NT2/D1 (cell line): ENCODE data around the gene C2CD3.
"Not testable (repeated sequence)": the region's sequence is repeated elsewhere in the genome, so short reads cannot be mapped to it uniquely, and the experiment has no call there.

Experiments
- DNase-seq: peaks from one replicate; pipeline ENCODE4 v3.0.0-alpha.2; 2011; ENCODE audit warnings: low read depth, low spot score
- H3K27me3 ChIP-seq: 2 replicates; pipeline ENCODE4 v1.6.0; 2011; ENCODE audit warnings: mild to moderate bottlenecking; ENCODE audit not compliant: insufficient read length, insufficient read depth
- H3K36me3 ChIP-seq: 2 replicates; pipeline ENCODE4 v1.6.1; 2011; ENCODE audit warnings: mild to moderate bottlenecking, low read length, mixed read lengths; ENCODE audit not compliant: insufficient read depth, insufficient read length
- H3K4me1 ChIP-seq: 2 replicates; pipeline ENCODE4 v1.5.1; 2011; ENCODE audit not compliant: insufficient read depth, insufficient read length
- H3K4me3 ChIP-seq: 2 replicates; pipeline ENCODE4 v1.5.1; 2011; ENCODE audit warnings: low read depth; ENCODE audit not compliant: insufficient read length
- H3K9ac ChIP-seq: 2 replicates; pipeline ENCODE4 v1.6.0; 2011; ENCODE audit warnings: low read depth; ENCODE audit not compliant: insufficient read length
- H3K9me3 ChIP-seq: 2 replicates; pipeline ENCODE4 v1.5.1; 2011; ENCODE audit warnings: mild to moderate bottlenecking, low read length; ENCODE audit not compliant: insufficient read depth
- SUZ12 ChIP-seq: IDR thresholded peaks from 2 replicates; pipeline ENCODE4 v1.6.1; 2011; ENCODE audit not compliant: insufficient read length, insufficient read depth; ENCODE audit errors: extremely low read depth
- YY1 ChIP-seq: IDR thresholded peaks from 2 replicates; pipeline ENCODE4 v1.6.1; 2011; ENCODE audit not compliant: insufficient read length, insufficient read depth
- ZNF274 ChIP-seq: IDR thresholded peaks from 2 replicates; pipeline ENCODE4 v1.6.1; 2011; ENCODE audit warnings: mild to moderate bottlenecking, low read depth, low read length

Gene C2CD3

DNA sequence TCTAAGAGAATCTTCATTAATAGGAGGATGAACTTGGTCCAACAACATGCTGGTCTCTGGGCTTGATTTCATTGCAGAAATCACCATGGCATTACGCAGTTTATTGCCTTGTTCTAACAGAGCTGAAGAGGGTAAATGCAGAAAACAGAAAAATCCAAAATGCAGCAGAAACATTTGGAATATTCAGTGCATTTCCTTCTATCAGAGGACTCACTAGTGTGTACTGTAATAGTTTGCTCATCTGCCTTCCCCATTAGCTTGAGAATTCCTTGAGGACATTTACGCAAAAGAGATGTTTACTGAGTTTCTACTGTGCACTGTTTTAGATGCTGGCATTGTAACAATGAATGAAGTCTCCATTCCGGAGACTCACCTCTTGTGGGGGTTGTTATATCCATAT lies 37.4 kb downstream of the C2CD3 start:
- no peak overlapping the region for H3K9ac ChIP-seq
- H3K36me3 ChIP-seq = peaks cover 70% of the 10 kb centered on the region
- H3K4me1 ChIP-seq = no peaks in the 10 kb centered on the region
- H3K4me3 ChIP-seq = no peak overlapping the region
- H3K27me3 ChIP-seq = no peaks in the 10 kb centered on the region
- no peak for DNase-seq
- H3K9me3 ChIP-seq = peaks cover 13% of the 10 kb centered on the region
- TF ChIP-seq YY1 (no peak), ZNF274 (no peak), SUZ12 (no peak)

DNA sequence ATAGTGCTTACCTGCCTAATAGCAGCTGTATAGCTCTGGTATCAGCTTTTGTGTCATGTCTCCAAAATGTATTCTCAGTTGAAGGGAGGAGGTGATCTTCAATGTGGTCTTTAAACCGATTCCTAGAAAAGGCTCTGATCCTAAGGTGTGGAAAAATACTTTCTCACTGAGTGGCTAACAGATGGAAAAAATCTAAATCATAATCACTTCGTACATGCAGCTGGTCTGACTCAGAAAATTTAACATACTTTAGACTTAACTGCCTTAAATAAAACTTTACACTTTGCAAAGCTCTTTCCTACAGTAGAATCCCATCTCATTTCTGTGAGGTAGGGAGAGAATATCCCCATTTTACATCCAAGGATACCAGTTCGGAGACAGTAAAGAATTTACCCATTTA lies 38.0 kb downstream of the C2CD3 start:
- Histone ChIP-seq H3K4me1 (no peaks in the 10 kb centered on the region), H3K9ac (no peak overlapping the region), H3K27me3 (no peaks in the 10 kb centered on the region), H3K4me3 (no peak overlapping the region), H3K36me3 (peaks cover 67% of the 10 kb centered on the region), H3K9me3 (peaks cover 13% of the 10 kb centered on the region)
- DNase-seq = no peak
- TF ChIP-seq YY1 (no peak), ZNF274 (no peak), SUZ12 (no peak)

DNA sequence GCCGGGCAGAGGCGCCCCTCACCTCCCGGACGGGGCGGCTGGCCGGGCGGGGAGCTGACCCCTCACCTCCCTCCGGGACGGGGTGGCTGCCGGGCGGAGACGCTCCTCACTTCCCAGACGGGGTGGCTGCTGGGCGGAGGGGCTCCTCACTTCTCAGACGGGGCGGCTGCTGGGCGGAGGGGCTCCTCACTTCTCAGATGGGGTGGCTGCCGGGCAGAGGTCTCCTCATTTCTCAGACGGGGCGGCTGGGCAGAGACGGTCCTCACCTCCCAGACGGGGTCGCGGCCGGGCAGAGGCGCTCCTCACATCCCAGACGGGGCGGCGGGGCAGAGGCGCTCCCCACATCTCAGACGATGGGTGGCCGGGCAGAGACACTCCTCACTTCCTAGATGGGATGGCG lies 41.7 kb downstream of the C2CD3 start:
- H3K27me3 ChIP-seq, H3K9ac ChIP-seq, H3K4me1 ChIP-seq, DNase-seq, H3K4me3 ChIP-seq: not testable (repeated sequence)
- peaks cover 13% of the 10 kb centered on the region for H3K9me3 ChIP-seq
- peaks cover 37% of the 10 kb centered on the region for H3K36me3 ChIP-seq

DNA sequence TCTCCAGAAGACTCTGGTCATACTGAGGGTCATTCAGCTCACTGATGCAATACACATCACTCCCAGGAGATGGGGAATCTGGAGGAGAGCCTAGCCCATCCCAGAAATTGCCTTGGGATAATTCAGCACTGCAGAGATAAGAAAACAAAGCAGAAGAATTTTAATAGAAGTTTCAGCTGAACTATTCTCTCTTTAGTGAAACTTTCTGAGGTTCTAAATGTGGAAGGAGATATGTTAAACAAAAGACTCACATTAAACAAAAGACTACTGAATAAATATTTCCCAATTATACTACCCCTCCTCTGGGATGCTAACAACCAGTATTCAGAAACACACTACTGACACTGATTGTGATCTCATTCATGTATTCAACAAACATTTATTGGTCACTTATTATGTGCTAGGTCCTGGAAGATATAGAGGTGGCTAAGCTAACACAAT lies 47.8 kb downstream of the C2CD3 start:
- H3K4me1 ChIP-seq = no peaks in the 10 kb centered on the region
- no peak overlapping the region for H3K9ac ChIP-seq
- no peaks in the 10 kb centered on the region for H3K27me3 ChIP-seq
- TF ChIP-seq SUZ12 (no peak), YY1 (no peak), ZNF274 (no peak)
- no peaks in the 10 kb centered on the region for H3K9me3 ChIP-seq
- no peak overlapping the region for H3K4me3 ChIP-seq
- peaks cover 7% of the 10 kb centered on the region for H3K36me3 ChIP-seq
- DNase-seq = no peak

DNA sequence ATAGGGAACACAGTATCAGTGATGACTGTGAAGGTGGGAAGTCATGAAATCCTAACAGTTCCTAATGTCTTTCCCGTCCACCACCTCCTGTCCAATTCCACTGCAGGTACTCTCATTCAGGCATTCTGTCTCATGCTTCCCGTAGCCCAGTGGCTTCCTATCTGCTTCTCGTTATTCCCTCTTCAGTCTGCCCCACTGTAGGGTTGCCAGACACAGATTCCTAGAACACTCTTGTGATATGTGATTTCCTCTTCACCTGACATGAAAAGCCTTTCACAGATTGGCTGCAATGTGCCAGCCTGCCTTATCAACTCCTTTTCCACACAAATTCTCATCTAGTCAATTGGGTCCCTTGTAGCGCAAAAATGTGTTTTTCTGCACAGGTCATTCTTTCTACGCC lies 49.0 kb downstream of the C2CD3 start:
- no peak for DNase-seq
- H3K27me3 ChIP-seq = no peaks in the 10 kb centered on the region
- no peaks in the 10 kb centered on the region for H3K9me3 ChIP-seq
- peaks cover 8% of the 10 kb centered on the region for H3K36me3 ChIP-seq
- no peak overlapping the region for H3K4me3 ChIP-seq
- no peak for TF ChIP-seq YY1
- TF ChIP-seq ZNF274 = no peak
- TF ChIP-seq SUZ12 = no peak
- no peaks in the 10 kb centered on the region for H3K4me1 ChIP-seq
- no peak overlapping the region for H3K9ac ChIP-seq

DNA sequence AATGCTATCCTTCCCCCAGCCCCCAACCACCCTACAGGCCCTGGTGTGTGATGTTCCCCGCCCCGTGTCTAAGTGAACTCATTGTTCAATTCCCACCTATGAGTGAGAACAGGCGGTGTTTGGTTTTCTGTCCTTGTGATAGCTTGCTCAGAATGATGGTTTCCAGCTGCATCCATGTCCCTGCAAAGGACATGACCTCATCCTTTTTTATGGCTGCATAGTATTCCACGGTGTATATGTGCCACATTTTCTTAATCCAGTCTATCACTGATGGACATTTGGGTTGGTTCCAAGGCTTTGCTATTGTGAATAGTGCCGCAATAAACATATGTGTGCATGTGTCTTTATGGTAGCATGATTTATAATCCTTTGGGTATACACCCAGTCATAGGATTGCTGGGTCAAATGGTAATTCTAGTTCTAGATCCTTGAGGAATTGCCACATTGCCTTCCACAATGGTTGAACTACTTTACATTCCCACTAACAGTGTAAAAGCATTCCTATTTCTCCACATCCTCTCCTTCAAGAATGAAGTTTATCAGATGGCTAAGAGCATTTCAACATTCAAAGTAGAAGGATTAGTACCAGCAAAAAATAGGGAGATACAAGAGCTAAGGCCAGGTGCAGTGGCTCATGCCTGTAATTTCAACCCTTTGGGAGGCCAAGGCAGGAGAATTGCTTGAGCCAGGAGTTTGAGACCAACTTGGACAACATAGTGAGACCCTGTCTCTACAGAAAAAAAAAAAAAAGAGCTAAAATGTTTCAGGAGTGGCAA lies 50.4 kb downstream of the C2CD3 start:
- H3K4me1 ChIP-seq, H3K4me3 ChIP-seq, DNase-seq, H3K9me3 ChIP-seq, H3K36me3 ChIP-seq, H3K27me3 ChIP-seq, H3K9ac ChIP-seq: not testable (repeated sequence)

DNA sequence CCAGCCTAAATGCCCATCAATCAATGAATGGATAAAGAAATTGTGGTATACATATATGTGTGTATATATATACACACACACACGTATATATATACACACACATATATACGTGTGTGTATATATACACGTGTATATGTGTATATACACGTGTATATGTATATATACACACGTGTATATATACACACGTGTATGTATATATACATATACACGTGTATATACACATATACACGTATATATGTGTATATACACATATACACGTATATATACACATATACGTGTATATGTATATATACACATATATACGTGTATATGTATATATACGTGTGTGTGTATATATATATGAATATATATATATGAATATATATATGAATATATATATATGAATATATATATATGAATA lies 54.1 kb downstream of the C2CD3 start:
- Histone ChIP-seq H3K9me3 (no peaks in the 10 kb centered on the region), H3K36me3 (peaks cover 25% of the 10 kb centered on the region), H3K9ac (no peak overlapping the region), H3K27me3 (no peaks in the 10 kb centered on the region), H3K4me1 (no peaks in the 10 kb centered on the region), H3K4me3 (no peak overlapping the region)
- no peak for TF ChIP-seq YY1
- no peak for TF ChIP-seq SUZ12
- TF ChIP-seq ZNF274 = no peak
- no peak for DNase-seq

DNA sequence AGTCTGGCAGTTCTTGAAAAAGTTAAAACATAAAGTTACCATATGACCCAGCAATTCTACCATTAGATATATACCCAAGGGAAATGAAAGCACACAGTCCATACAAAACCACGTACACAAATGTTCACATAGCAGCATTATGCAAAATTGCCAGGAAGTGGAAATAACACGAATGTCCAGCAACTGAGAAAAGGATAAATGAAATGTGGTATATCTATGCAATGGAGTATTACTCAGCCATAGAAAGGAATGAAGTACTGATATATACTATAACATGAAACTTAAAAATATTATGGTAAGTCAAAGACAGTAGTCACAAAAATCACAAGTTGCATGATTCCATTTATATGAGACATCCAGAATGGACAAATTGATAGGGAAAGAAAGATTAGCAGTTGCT lies 57.9 kb downstream of the C2CD3 start:
- DNase-seq = no peak
- Histone ChIP-seq H3K9ac (no peak overlapping the region), H3K9me3 (no peaks in the 10 kb centered on the region), H3K4me1 (no peaks in the 10 kb centered on the region), H3K27me3 (no peaks in the 10 kb centered on the region), H3K4me3 (no peak overlapping the region), H3K36me3 (peaks cover 31% of the 10 kb centered on the region)
- TF ChIP-seq SUZ12 = no peak
- no peak for TF ChIP-seq ZNF274
- no peak for TF ChIP-seq YY1
